ENCODE measurements around the gene SIPA1L3. TPM values are rescaled to one million over a fixed set of nuclear protein-coding genes. Genes with fewer than 3 reads are reported as not detected.

Gene SIPA1L3
- total and polyA plus RNA-seq, 2 of the 13 experiments (the other 11 are each of a cell fraction or from before 2014, with no cell fraction given): 5.5 to 7.7 TPM

GRCh38 chr19:37992761-37993160, 85.8 kb downstream of the SIPA1L3 start (continued):
- no peak for TF ChIP-seq RNF219 (CRISPR knock-in tag; IDR thresholded peaks at IDR 0.05)
- no peak for TF ChIP-seq ZNF550 (CRISPR knock-in tag; IDR thresholded peaks at IDR 0.05; ENCODE audit: borderline replicate concordance)
- TF ChIP-seq ZNF761 (CRISPR knock-in tag; conservative IDR thresholded peaks at IDR 0.05): no peak
- no peak for TF ChIP-seq ZNF549 (CRISPR knock-in tag; IDR thresholded peaks at IDR 0.05)

GRCh38 chr19:37994823-37995130, 87.8 kb downstream of the SIPA1L3 start:
- peaks cover 3% of the 10 kb centered on the region for H3K79me2 ChIP-seq (ENCODE audit: insufficient read depth, low read length)
- H3K9me3 ChIP-seq (ENCODE audit: low read length): no peaks in the 10 kb centered on the region
- no peak overlapping the region for H3K9ac ChIP-seq (ENCODE audit: insufficient read depth, low read depth, low read length)
- H3K4me1 ChIP-seq (ENCODE audit: insufficient read depth, low read length): peaks cover 20% of the 10 kb centered on the region
- H3K4me3 ChIP-seq (replicated peaks in 1 of 3; ENCODE audit: insufficient read depth in 1 of 3, low read depth in 2 of 3, low read length in 3 of 3): no peak overlapping the region
- FAIRE-seq (no peak), ATAC-seq (no peak), DNase-seq (ENCODE audit: low spot score) (no peak)
- in situ Hi-C loops (cut with HindIII; ENCODE audit: extremely low pct_ligation_motif_present, low pct_unique_long_range_greater_than_20kb): no loop called here
- no peak overlapping the region for H3K4me2 ChIP-seq (ENCODE audit: low read depth, low read length)
- no peaks in the 10 kb centered on the region for H3K27me3 ChIP-seq (ENCODE audit: control insufficient read depth in 1 of 2, insufficient read depth in 2 of 2, low read length in 2 of 2)
- 89% methylated on average over 8 of the region's 8 CpGs for WGBS (ENCODE audit: low lambda C conversion rate)
- ChIA-PET CTCF (ENCODE audit: low intra/inter-chr PET ratio, low total read pairs) (no interaction called here), POLR2A (no interaction called here)
- TF ChIP-seq ZNF576 (CRISPR knock-in tag; IDR thresholded peaks at IDR 0.05): no peak
- TF ChIP-seq ZNF501 (CRISPR knock-in tag; IDR thresholded peaks at IDR 0.05): no peak
- no peak for TF ChIP-seq PRDM10 (CRISPR knock-in tag; IDR thresholded peaks at IDR 0.05; ENCODE audit: low read depth)
- no peak for TF ChIP-seq RBM22 (optimal IDR thresholded peaks at IDR 0.05; ENCODE audit: low read length)
- TF ChIP-seq TGIF2 (CRISPR knock-in tag; IDR thresholded peaks at IDR 0.05): no peak
- no peak for TF ChIP-seq ZNF264 (CRISPR knock-in tag; IDR thresholded peaks at IDR 0.05)
- no peak for TF ChIP-seq IKZF5 (CRISPR knock-in tag; IDR thresholded peaks at IDR 0.05)
- TF ChIP-seq CREBL2 (CRISPR knock-in tag; IDR thresholded peaks at IDR 0.05; ENCODE audit: borderline replicate concordance): no peak
- TF ChIP-seq SAP130 (CRISPR knock-in tag; IDR thresholded peaks at IDR 0.05; ENCODE audit: low read depth): no peak
- no peak for TF ChIP-seq ZBTB38 (CRISPR knock-in tag; IDR thresholded peaks at IDR 0.05)
- TF ChIP-seq KLF12 (CRISPR knock-in tag; IDR thresholded peaks at IDR 0.05; ENCODE audit: borderline replicate concordance): no peak
- H2AFZ ChIP-seq (ENCODE audit: low read length): no peak overlapping the region
- H3K36me3 ChIP-seq (replicated peaks in 1 of 2; ENCODE audit: control insufficient read depth in 1 of 2, insufficient read depth in 2 of 2, low read length in 2 of 2): peaks cover 0 to 3% of the 10 kb centered on the region in 2 experiments; a peak in 1 of 5 replicates
- no peaks in the 10 kb centered on the region for H4K20me1 ChIP-seq (ENCODE audit: insufficient read depth, low read length)
- intact Hi-C loops (cut with micrococcal nuclease; ENCODE audit: unreplicated experiment): no loop called here
- H3K27ac ChIP-seq (ENCODE audit: extremely low read length, insufficient read depth, low read length): no peak overlapping the region
- no TSS peak for BruUV-seq (replicated peaks)
